GM12801 (cell line): ENCODE measurements around the gene PFDN4.

ENCODE experiments used
- TF ChIP-seq, protein P1 (sequence below): IDR thresholded peaks from one replicate; pipeline ENCODE4 v1.5.1; 2011; ENCODE audit warnings: control low read depth; ENCODE audit not compliant: insufficient read length; ENCODE audit errors: extremely low read depth

PFDN4 gene

DNA sequence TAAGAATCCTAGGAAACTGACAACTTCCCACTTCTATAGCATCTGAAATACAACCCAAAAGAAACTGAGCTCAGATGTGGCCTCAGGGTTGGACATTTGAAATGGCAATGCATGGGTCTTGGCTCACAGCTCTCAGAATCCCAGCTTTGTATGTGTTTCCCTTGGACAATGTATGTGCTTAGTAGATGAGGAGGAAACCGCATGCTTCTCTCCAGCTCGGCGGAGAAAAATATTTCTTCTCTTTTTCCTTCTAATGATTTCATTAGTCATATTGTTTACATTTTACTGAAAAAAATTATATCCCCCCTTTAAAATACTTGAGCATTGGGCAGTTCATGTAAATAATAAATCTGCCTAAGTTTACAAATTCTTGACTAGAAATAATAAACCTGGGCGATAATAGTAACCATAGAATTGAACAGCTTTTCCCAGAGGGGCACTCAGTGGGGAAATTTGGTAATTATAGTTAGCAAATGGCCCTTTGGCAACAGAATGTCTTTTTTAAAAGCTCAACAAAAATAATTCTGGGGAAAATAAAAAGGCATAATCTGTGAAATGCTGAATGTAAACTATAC is 55.3 kb downstream of the PFDN4 start:
- TF ChIP-seq, protein P1, sequence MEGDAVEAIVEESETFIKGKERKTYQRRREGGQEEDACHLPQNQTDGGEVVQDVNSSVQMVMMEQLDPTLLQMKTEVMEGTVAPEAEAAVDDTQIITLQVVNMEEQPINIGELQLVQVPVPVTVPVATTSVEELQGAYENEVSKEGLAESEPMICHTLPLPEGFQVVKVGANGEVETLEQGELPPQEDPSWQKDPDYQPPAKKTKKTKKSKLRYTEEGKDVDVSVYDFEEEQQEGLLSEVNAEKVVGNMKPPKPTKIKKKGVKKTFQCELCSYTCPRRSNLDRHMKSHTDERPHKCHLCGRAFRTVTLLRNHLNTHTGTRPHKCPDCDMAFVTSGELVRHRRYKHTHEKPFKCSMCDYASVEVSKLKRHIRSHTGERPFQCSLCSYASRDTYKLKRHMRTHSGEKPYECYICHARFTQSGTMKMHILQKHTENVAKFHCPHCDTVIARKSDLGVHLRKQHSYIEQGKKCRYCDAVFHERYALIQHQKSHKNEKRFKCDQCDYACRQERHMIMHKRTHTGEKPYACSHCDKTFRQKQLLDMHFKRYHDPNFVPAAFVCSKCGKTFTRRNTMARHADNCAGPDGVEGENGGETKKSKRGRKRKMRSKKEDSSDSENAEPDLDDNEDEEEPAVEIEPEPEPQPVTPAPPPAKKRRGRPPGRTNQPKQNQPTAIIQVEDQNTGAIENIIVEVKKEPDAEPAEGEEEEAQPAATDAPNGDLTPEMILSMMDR: no peak

DNA sequence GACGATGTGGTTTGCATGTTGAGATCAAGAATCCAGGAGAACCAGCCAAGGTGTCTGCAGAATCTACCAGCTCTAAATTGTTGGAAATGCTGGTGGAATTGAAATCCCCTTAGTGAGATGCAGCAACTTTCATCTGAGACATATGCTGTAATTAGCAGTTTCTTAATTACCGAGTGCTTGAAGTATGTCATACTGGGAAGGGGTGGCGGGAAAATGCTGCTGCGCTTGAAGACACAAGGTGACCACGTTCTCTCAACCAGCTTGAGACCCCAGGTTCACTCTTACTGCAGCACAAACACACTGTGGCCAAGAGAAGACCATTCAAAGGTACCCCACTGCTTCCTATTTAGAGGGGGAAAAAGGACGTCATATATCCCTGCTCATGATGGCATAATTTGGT is 59.0 kb downstream of the PFDN4 start:
- TF ChIP-seq, protein P1: no peak

DNA sequence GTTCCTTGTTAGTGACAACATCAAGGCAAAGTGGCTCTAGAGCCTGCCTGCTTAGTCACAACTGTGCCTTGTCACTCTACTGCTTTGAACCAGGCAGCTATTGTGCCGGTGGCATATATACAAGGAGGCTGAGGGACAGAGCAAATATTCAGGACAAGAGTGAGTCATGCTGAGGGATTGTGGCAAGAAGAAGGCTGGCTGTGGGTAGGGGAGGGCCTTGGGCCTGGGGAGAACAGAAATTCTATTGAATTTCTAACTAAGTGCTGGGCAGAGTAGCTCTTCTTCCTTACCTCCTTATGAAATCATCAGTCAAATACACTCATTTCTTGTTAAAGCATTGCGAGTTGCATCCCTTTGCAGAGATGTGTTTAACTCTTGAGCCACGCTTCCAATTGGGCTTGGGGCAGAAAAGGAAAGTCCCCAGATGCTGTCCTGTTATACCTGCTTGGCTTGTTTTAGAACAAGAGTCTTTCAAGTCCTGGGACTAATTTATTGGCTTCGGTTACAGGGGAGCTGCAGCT is 59.7 kb downstream of the PFDN4 start:
- TF ChIP-seq, protein P1: no peak

DNA sequence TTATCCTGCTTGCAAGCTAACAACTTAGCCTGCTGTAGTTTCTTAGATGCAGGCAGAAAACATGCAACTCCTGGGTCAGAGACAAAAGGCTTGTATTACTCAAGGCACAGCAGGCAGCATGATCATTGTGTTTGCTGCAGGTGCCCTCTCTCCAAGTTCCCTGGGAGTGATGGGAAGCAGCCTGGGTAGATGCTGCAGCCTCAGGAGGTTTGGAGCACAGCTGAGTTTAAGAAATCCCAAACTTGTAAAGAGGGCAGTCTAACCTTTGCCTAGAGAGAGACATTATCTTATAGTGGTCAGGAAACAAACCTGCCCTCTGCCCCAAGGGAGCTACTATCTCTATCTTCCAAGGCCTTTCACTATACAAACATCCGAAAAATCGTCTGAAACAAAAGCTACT is 61.1 kb downstream of the PFDN4 start:
- TF ChIP-seq, protein P1: no peak
